HG03432 (cell line): ENCODE measurements around the gene CRTC2.

Experiments
- ATAC-seq: cut with Tn5 transposase; IDR thresholded peaks from one replicate; pipeline ENCODE4 v1.9.1; 2021; ENCODE audit warnings: mild to moderate bottlenecking, moderate library complexity; ENCODE audit not compliant: unreplicated experiment

The CRTC2 gene

GRCh38 chr1:153899509-153899908 is 58.9 kb downstream of the CRTC2 start:
- no peak for ATAC-seq
